Measurements from ENCODE around the gene HOXB4. TPM values are rescaled to one million over a fixed set of nuclear protein-coding genes. Genes with fewer than 3 reads are reported as not detected.

The HOXB4 gene
- total RNA-seq, 4 donors from 2014 or later = 1.8 to 6.6 (median 5.1) TPM

DNA sequence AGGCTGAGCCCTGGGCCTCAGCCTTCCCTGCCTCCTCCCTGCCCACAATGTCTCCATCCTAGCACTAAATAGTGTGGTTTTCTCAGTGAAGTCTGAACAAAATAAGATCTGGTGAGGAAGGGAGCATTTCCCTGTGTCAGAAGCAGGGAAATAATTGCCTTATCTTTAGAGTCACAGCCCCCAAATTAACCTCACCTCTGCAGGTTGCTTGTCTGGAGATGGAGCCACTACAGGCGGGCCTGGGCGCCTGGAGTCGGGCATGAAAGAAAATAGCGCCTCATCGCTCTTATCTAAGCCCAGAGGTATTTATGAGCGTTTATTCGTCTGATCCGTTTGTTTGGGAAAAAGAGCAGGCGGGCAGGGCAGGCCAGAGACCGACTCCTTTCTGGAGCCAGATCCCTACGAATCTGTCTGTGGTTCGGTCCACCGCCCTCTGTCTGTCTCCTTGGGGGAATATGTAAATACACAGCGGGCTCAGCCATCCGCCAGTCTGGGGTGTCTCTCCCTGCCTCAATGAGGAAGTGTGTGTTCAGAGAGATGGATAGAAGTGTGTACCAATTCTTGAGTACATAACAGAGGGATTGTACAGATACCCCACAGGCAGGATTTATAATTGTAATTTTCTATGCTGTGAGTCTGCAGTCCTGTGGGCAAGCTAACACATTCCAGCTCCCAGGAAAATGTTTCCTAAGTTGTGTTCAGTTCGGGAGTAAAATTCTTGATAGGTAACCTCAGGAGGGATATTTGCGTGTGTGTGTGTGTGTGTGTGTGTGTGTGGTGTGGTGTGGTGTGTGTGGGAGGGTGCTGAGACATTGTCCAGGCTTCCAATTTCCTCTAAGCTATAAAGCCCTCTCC is 22.3 kb upstream of the HOXB4 start:
- no peak for DNase-seq
- H3K36me3 ChIP-seq = peaks cover 0 to 10% (median 0%) of the 10 kb centered on the region in 3 donors
- TF ChIP-seq, protein P1, sequence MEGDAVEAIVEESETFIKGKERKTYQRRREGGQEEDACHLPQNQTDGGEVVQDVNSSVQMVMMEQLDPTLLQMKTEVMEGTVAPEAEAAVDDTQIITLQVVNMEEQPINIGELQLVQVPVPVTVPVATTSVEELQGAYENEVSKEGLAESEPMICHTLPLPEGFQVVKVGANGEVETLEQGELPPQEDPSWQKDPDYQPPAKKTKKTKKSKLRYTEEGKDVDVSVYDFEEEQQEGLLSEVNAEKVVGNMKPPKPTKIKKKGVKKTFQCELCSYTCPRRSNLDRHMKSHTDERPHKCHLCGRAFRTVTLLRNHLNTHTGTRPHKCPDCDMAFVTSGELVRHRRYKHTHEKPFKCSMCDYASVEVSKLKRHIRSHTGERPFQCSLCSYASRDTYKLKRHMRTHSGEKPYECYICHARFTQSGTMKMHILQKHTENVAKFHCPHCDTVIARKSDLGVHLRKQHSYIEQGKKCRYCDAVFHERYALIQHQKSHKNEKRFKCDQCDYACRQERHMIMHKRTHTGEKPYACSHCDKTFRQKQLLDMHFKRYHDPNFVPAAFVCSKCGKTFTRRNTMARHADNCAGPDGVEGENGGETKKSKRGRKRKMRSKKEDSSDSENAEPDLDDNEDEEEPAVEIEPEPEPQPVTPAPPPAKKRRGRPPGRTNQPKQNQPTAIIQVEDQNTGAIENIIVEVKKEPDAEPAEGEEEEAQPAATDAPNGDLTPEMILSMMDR (IDR thresholded peaks at IDR 0.05) = no peak
- TF ChIP-seq POLR2A (IDR thresholded peaks at IDR 0.05) = no peak
- no peaks in the 10 kb centered on the region for H3K27me3 ChIP-seq
- H3K27ac ChIP-seq = peak overlapping the region in 2 of 4 donors; percentile 53 to 69
- H3K9me3 ChIP-seq = no peaks in the 10 kb centered on the region
- peak overlapping the region in 1 of 4 donors; percentile 61 for H3K4me3 ChIP-seq
- H3K4me1 ChIP-seq = peaks cover 0 to 59% (median 16%) of the 10 kb centered on the region in 4 donors

GRCh38 chr17:48599354-48599753 is 21.2 kb upstream of the HOXB4 start:
- Histone ChIP-seq H3K4me3 (no peak overlapping the region), H3K9me3 (no peaks in the 10 kb centered on the region), H3K36me3 (peaks cover 0 to 16% (median 0%) of the 10 kb centered on the region in 3 donors), H3K27me3 (no peaks in the 10 kb centered on the region), H3K4me1 (peaks cover 0 to 62% (median 16%) of the 10 kb centered on the region in 4 donors), H3K27ac (peak overlapping the region in 1 of 4 donors; percentile 88)
- DNase-seq = no peak
- TF ChIP-seq, protein P1 (IDR thresholded peaks at IDR 0.05) = no peak
- TF ChIP-seq POLR2A (IDR thresholded peaks at IDR 0.05) = no peak

DNA sequence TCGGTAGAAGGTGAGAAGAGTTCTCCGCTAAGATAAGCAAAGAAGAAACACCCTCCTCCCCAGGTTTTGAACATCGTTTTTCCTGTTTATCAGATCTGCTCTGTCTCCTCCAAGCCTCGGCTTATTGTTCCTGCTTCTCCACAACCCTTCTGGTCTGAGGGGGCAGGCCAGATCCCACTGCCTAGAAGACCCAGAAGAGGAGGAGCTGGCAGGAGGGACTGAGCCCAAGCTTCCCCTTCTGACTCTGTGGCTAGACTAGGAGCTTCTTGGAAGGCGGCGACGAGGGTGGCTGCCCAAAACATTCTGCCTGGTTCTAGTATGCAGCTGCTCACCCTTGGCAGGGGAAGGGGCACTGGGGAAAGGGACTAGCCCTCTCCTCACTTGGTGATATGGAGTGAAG is 20.6 kb upstream of the HOXB4 start:
- Histone ChIP-seq H3K4me3 (peak overlapping the region in 2 of 4 donors; percentile 62 to 65), H3K4me1 (peaks cover 0 to 62% (median 18%) of the 10 kb centered on the region in 4 donors), H3K9me3 (no peaks in the 10 kb centered on the region), H3K27me3 (no peaks in the 10 kb centered on the region), H3K27ac (peak overlapping the region in 3 of 4 donors; percentile 67 to 88 (median 82)), H3K36me3 (peaks cover 0 to 16% (median 0%) of the 10 kb centered on the region in 3 donors)
- DNase-seq = no peak
- TF ChIP-seq, protein P1 (IDR thresholded peaks at IDR 0.05) = no peak
- no peak for TF ChIP-seq POLR2A (IDR thresholded peaks at IDR 0.05)

DNA sequence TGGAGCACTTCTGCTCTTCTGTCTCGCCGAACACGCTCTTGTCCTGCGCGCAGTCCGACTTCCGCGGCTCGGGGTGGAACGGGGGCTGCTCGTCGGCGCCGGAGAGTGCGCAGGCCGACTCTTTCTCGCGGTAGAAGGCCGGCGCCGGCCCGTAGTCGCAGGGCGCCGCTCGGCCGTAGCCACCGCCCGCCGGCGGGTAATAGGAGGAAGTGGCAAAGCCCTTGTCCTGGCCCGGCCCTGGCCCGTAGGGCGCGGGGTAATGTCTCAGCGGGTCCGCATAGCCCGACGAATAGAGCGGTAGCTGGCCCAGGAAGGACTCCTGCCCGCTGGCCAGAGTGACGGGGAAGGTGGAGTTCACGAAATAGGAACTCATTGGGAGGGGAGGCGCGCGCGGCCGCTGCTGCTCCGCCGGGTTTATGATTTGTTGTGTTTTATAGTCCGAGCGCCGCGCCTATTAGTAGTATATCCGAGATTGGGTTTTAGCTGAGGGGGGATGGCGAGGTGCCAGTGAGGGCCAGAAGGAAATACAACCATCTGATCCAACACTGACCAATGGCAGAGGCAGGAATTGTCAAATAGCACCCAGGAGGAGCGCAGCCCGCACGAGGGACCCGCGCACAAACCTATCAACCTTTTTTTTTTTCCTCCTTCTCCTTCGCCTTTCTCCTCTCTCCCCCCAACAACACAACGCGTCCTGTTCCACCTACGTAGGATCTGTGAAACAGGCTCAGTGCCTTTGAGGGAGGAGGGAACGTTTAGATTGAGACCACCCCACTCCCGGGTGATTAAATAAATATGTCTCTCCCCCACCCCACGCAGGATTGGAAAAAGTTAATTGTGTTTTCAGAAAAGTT is 19.9 kb upstream of the HOXB4 start:
- Histone ChIP-seq H3K4me1 (peaks cover 0 to 63% (median 18%) of the 10 kb centered on the region in 4 donors), H3K27ac (peak overlapping the region; percentile 50 to 88 (median 74)), H3K27me3 (no peaks in the 10 kb centered on the region)

GRCh38 chr17:48597528-48597777 is 19.3 kb upstream of the HOXB4 start:
- no peaks in the 10 kb centered on the region for H3K9me3 ChIP-seq
- H3K4me1 ChIP-seq = peaks cover 0 to 68% (median 18%) of the 10 kb centered on the region in 4 donors
- peak overlapping the region; percentile 50 to 88 (median 74) for H3K27ac ChIP-seq
- H3K36me3 ChIP-seq = peaks cover 0 to 16% (median 0%) of the 10 kb centered on the region in 3 donors
- TF ChIP-seq, protein P1 (IDR thresholded peaks at IDR 0.05) = no peak
- no peak for TF ChIP-seq POLR2A (IDR thresholded peaks at IDR 0.05)
- no peaks in the 10 kb centered on the region for H3K27me3 ChIP-seq
- H3K4me3 ChIP-seq = peak overlapping the region; percentile 36 to 65 (median 56)
- no peak for DNase-seq

More for the DNA sequence above, 19.9 kb upstream of the HOXB4 start:
- Histone ChIP-seq H3K9me3 (no peaks in the 10 kb centered on the region), H3K4me3 (peak overlapping the region; percentile 36 to 65 (median 56)), H3K36me3 (peaks cover 0 to 16% (median 0%) of the 10 kb centered on the region in 3 donors)
- DNase-seq = peak in 2 of 3 donors; percentile 87 to 90
- TF ChIP-seq, protein P1 (IDR thresholded peaks at IDR 0.05) = no peak
- TF ChIP-seq POLR2A (IDR thresholded peaks at IDR 0.05) = peak; percentile 17 to 36

Data from Peyer's patch (tissue), 4 donors.